GM12864 (cell line): ENCODE results near the gene NUFIP2.
"Not testable (repeated sequence)": the region's sequence is repeated elsewhere in the genome, so short reads cannot be mapped to it uniquely, and the experiment has no call there.

Experiments
- DNase-seq: peaks from one replicate; pipeline ENCODE4 v3.0.0-alpha.2; 2011; ENCODE audit warnings: low read depth
- H3K4me3 ChIP-seq: 2 replicates; pipeline ENCODE4 v1.5.1; 2011; ENCODE audit warnings: mild to moderate bottlenecking, low read depth, low read length, control low read depth
- TF ChIP-seq, protein P1 (sequence below): IDR thresholded peaks from 2 replicates; pipeline ENCODE4 v1.5.1; 2011; ENCODE audit warnings: low read depth, mild to moderate bottlenecking, moderate library complexity, low read length, control low read depth, inconsistent platforms; ENCODE audit errors: missing control alignments

NUFIP2 gene

DNA sequence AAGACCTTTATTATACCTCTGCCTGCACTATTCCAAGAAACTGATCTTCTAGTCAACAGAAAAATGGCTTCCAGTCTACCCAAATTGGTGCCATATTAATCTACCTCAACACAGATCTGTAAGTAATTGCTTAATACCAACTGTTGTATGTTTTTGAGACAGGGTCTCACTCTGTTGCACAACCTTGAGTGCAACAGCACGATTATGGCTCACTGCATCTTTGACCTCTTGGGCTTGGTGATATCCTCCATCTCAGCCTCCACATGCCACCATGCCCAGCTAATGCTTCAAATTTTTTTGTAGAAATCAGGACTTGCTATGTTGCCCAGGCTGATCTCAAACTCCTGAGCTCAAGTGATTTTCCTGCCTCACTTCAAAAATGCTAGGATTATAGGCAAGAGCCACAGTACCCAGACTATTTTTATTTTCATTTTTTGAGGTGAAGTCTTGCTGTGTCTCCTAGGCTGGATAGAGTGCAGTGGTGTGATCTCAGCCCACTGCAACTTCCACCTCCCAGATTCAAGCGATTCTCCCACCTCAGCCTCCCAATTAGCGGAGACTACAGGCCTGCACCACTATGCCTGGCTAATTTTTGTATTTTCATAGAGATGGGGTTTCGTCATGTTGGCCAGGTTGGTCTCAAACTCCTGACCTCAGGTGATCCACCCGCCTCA lies 14.4 kb downstream of the NUFIP2 start:
- H3K4me3 ChIP-seq, result no peak overlapping the region
- TF ChIP-seq, protein P1, sequence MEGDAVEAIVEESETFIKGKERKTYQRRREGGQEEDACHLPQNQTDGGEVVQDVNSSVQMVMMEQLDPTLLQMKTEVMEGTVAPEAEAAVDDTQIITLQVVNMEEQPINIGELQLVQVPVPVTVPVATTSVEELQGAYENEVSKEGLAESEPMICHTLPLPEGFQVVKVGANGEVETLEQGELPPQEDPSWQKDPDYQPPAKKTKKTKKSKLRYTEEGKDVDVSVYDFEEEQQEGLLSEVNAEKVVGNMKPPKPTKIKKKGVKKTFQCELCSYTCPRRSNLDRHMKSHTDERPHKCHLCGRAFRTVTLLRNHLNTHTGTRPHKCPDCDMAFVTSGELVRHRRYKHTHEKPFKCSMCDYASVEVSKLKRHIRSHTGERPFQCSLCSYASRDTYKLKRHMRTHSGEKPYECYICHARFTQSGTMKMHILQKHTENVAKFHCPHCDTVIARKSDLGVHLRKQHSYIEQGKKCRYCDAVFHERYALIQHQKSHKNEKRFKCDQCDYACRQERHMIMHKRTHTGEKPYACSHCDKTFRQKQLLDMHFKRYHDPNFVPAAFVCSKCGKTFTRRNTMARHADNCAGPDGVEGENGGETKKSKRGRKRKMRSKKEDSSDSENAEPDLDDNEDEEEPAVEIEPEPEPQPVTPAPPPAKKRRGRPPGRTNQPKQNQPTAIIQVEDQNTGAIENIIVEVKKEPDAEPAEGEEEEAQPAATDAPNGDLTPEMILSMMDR, result no peak

DNA sequence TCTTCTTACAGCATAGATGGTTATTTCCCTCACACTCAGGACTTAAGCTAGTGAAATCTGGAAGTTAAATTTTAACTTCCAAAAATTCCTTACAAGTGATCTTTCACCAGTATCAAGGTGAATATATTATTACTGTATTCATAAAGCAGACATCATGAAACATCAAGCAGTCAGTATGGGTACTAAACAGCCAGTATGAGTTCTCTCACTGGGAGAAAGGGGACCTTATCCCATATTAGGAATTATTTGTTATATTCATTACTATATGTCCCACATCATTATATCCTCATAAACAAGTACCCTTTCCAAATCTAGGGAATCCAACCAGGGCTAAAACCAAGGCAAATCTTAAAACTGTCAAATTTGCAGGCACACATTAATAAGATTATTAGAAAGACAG lies 15.3 kb downstream of the NUFIP2 start:
- TF ChIP-seq, protein P1, result no peak
- DNase-seq, result no peak
- no peak overlapping the region for H3K4me3 ChIP-seq

More for the DNA sequence above, 14.4 kb downstream of the NUFIP2 start:
- DNase-seq, result no peak

DNA sequence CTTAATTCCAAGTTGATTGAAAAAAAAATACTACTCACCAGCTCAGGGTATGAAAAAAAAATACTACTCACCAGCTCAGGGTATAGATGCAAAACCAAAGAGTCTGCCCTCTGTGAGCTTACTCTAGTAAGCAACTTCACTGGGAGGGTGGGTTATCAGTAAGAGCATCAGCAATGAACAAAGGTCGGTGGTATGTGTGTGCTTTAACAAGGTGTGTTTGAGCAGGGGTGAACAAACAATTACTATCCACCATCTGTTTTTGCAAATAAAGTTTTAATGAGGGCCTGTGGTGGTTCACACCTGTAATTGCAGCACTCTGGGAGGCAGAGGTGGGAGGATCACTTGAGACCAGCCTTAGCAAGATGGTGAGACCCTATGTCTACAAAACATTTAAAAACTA lies 20.0 kb downstream of the NUFIP2 start:
- no peak overlapping the region for H3K4me3 ChIP-seq
- TF ChIP-seq, protein P1, result no peak
- DNase-seq, result no peak

DNA sequence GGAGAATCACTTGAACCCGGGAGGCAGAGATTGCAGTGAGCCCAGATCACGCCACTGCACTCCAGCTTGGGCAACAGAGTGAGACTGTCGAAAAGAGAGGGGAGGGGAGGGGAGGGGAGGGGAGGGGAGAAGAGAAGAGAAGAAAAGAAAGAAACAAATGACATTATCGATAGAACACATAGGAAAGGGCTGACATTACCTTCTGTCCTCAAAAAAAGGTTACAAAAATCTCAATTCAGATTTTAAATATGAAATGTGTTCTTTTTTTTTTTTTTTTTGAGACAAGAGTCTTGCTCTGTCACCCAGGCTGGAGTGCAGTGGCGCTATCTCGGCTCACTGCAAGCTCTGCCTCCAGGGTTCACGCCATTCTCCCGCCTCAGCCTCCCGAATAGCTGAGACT lies 22.0 kb downstream of the NUFIP2 start:
- H3K4me3 ChIP-seq, DNase-seq: not testable (repeated sequence)

DNA sequence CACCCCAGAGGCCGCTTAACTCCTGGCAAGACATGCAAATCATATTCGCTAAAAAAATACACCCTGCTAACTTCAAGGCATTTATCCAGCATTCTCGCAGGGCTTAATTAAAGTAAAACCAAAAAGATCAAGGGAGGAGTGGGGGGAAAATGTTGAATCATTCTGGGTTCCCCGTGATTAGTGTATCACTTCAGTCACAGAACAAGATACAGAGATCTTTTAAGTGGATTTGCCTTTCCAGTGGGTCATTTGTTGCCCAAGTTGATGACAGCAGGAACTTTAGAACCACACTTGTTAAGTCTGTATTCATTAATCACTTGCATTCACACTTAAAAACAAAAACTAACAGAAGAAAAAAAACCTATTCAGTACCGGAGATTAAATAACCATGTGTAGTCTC lies 30.0 kb downstream of the NUFIP2 start:
- TF ChIP-seq, protein P1, result no peak
- H3K4me3 ChIP-seq, result no peak overlapping the region
- DNase-seq, result no peak

DNA sequence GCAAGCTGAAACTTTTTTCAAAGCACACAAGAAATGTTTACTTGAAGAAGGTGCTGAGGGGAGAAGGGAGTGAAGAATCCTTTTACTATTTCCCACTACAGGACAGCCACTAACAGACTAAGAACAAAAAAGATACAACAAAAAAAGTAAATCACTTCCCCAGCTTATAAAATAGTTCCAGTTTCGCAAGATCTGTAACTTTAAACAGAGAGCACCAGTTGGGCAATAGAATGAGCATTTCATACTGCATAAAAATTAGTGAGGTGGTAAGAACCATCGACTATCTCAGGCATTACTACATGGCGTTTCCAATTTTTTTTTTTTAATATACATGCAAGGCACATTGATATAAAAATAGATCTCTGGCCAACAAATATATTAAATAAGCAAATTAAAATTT lies 36.2 kb downstream of the NUFIP2 start:
- TF ChIP-seq, protein P1, result no peak
- no peak for DNase-seq
- H3K4me3 ChIP-seq, result no peak overlapping the region

DNA sequence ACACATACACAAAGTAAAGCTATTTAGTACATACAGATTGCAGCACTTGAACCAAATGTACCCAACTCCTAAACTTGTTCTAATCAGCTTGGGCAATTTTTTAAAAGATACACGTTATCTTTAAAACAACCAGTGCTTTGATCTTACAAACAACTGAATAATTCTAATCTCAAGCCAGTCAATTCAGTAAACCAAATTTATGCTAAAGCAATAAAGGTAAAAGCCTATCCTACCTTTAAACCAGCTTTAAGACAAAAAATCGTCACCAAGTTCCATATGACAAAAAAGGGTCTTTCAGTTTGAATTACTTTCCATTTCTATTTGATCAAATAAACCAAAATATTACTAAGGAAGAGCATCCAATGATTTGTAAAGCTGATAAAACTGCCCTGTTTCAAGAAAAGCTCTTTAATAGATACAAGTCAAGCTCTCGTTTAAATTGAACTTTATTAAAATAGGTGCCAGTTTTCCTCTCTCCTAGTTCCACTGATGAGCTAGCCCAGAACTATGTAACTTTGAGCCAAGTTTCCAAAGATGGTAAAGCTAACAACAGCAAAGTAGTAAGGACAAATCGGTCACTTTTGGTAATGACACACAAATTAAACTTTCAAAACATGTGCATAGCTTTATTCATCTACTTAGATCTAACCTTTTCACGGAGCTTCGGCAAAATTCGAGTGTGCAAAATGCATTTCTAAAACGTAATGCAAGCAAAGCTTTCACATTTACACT lies 37.0 kb downstream of the NUFIP2 start:
- no peak overlapping the region for H3K4me3 ChIP-seq
- TF ChIP-seq, protein P1, result no peak
- no peak for DNase-seq
